GM18858 (cell line): ENCODE data around the gene SPAG6.
"Not testable (repeated sequence)": the region's sequence is repeated elsewhere in the genome, so short reads cannot be mapped to it uniquely, and the experiment has no call there.

Experiments used
- ATAC-seq: cut with Tn5 transposase; IDR thresholded peaks from one replicate; pipeline ENCODE4 v1.9.1; 2021; ENCODE audit not compliant: unreplicated experiment

The SPAG6 gene

GRCh38 chr10:22369434-22370072 is 24.3 kb downstream of the SPAG6 start:
- ATAC-seq, result peak; percentile 51

- no peak for ATAC-seq
These were observed 25.0 kb downstream of the SPAG6 start for GRCh38 chr10:22370320-22370719.

- no peak for ATAC-seq
These were observed 27.0 kb downstream of the SPAG6 start for GRCh38 chr10:22372298-22372697.

GRCh38 chr10:22372917-22373316 is 27.6 kb downstream of the SPAG6 start:
- ATAC-seq, result no peak

- ATAC-seq, result no peak
These were observed 29.3 kb downstream of the SPAG6 start for GRCh38 chr10:22374489-22375126.

GRCh38 chr10:22379059-22379458 is 33.8 kb downstream of the SPAG6 start:
- peak; percentile 58 for ATAC-seq

- ATAC-seq, result no peak
These were observed 36.0 kb downstream of the SPAG6 start for GRCh38 chr10:22381262-22381661.

GRCh38 chr10:22386503-22386902 is 41.2 kb downstream of the SPAG6 start:
- ATAC-seq, result no peak

- no peak for ATAC-seq
These were observed 44.7 kb downstream of the SPAG6 start for GRCh38 chr10:22389856-22390589.

- ATAC-seq, result no peak
These were observed 46.3 kb downstream of the SPAG6 start for GRCh38 chr10:22391600-22391999.

GRCh38 chr10:22396195-22396594 is 50.9 kb downstream of the SPAG6 start:
- ATAC-seq, result not testable (repeated sequence)

- ATAC-seq, result not testable (repeated sequence)
These were observed 61.6 kb downstream of the SPAG6 start for GRCh38 chr10:22406916-22407315.

- ATAC-seq, result no peak
These were observed 65.1 kb downstream of the SPAG6 start for GRCh38 chr10:22410394-22410793.

GRCh38 chr10:22410846-22411245 is 65.5 kb downstream of the SPAG6 start:
- no peak for ATAC-seq

GRCh38 chr10:22414146-22414545 is 68.8 kb downstream of the SPAG6 start:
- ATAC-seq, result no peak

- no peak for ATAC-seq
These were observed 69.8 kb downstream of the SPAG6 start for GRCh38 chr10:22415072-22415471.

GRCh38 chr10:22417736-22418268 is 72.5 kb downstream of the SPAG6 start:
- ATAC-seq, result no peak

GRCh38 chr10:22420787-22421517 is 75.7 kb downstream of the SPAG6 start:
- no peak for ATAC-seq

- no peak for ATAC-seq
These were observed 81.4 kb downstream of the SPAG6 start for GRCh38 chr10:22426653-22427052.

- no peak for ATAC-seq
These were observed 81.8 kb downstream of the SPAG6 start for GRCh38 chr10:22427101-22427500.

GRCh38 chr10:22427890-22428571 is 82.7 kb downstream of the SPAG6 start:
- no peak for ATAC-seq
